Left ventricle myocardium inferior (tissue), 1 donor: ENCODE measurements around the gene CCDC91. TPM values are rescaled to one million over a fixed set of nuclear protein-coding genes. Genes with fewer than 3 reads are reported as not detected.

Source experiments
- DNase-seq: peaks from one replicate; pipeline ENCODE4 v3.0.0-alpha.2; 2020
- H3K27ac ChIP-seq: fragments of 200-600 bp; replicated peaks from 2 replicates; pipeline ENCODE4 v1.8.0; 2021
- H3K27me3 ChIP-seq: fragments of 200-600 bp; 2 replicates; pipeline ENCODE4 v1.8.0; 2021; ENCODE audit warnings: low read depth
- H3K36me3 ChIP-seq: fragments of 200-600 bp; 2 replicates; pipeline ENCODE4 v1.8.0; 2021
- H3K4me1 ChIP-seq: fragments of 200-600 bp; 2 replicates; pipeline ENCODE4 v1.8.0; 2021
- H3K4me3 ChIP-seq: fragments of 200-600 bp; 2 replicates; pipeline ENCODE4 v1.8.0; 2021; ENCODE audit warnings: mild to moderate bottlenecking, moderate library complexity
- H3K9me3 ChIP-seq: fragments of 200-600 bp; replicated peaks from 2 replicates; pipeline ENCODE4 v1.8.0; 2021
- CTCF ChIP-seq: fragments of 200-600 bp; IDR thresholded peaks from 2 replicates; pipeline ENCODE4 v1.8.0; 2021; ENCODE audit warnings: antibody characterized with exemption, mild to moderate bottlenecking, borderline replicate concordance
- intact Hi-C: fragments of 100-400 bp; cut with micrococcal nuclease; formaldehyde crosslinking; loops from one replicate; pipeline ENCODE4 v1.11.0; 2022
- total RNA-seq: library from RNA; stranded (reverse); fragmentation: NEBNext Ultra II Directional; extraction: Animal tissue kit (Norgen Biotek cat#: 25700); gene quantifications from one replicate; pipeline ENCODE4 v1.2.1, GENCODE V29; 2021
- donor health status: DM: no; HTN: yes; CAD: no; lungs with severe emphysema.

The CCDC91 gene
- total RNA-seq, 1 donor from 2014 or later, result 46.4 TPM

DNA sequence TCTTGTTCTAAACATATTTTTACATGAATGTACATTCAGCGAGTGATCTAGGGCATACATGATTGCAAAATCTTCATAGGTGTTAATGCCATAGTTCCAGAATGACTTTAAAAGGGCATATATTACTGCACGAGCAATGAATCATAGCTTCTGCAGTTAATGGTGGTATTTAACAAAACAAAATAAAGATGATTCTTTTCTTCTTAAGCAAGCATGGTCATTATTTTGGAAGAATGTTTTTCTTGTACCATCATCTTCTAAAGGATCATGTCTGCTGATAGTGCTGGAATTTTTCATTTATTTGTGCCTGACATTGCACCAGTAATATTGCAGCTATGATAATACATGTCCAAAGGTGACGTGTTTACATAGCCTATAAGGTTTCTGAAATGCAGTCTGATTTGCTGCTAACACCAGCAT is 388.6 kb downstream of the CCDC91 start:
- H3K27ac ChIP-seq, result no peak overlapping the region
- no peak for DNase-seq
- peaks cover 14% of the 10 kb centered on the region for H3K4me1 ChIP-seq

DNA sequence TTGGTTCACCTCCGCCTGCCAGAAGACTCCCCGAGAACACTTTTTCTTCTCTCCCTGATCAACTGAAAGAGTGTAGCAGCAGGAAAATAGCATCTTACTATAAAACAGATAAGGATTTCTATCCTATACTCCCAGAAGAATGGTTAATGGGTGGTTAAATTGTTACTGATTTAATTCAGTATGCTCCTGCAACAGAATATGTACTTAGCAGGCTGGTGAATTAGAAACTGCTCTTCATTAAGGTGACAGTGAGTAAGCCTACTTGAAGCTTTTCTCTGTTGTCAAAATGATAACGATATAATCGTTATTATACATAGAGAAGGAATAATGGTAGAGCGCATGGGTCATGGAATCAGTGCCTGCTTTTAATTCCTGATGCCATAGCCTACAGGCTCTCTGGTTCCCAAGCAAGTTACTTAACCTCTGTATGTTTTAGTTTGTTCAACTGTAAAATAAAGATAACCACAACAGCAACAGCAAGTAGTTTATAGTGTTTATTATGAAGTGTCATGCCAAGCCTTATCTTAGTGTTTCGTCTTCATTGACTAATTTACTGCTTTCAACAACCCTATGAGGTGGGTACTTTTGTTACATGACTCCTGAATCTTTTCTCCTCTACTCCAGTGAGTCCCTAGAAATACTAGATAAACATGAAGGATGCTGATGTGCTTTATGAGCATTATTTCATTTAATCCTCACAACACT is 392.6 kb downstream of the CCDC91 start:
- no peak overlapping the region for H3K27ac ChIP-seq
- no peak for DNase-seq
- no peaks in the 10 kb centered on the region for H3K27me3 ChIP-seq
- intact Hi-C loops, result no loop called here
- TF ChIP-seq CTCF, result no peak
- H3K4me3 ChIP-seq, result no peak overlapping the region
- H3K36me3 ChIP-seq, result no peaks in the 10 kb centered on the region
- H3K4me1 ChIP-seq, result no peaks in the 10 kb centered on the region
- H3K9me3 ChIP-seq, result no peaks in the 10 kb centered on the region

More for the DNA sequence above, 388.6 kb downstream of the CCDC91 start:
- Histone ChIP-seq H3K27me3 (no peaks in the 10 kb centered on the region), H3K9me3 (no peaks in the 10 kb centered on the region), H3K4me3 (no peak overlapping the region), H3K36me3 (no peaks in the 10 kb centered on the region)
- intact Hi-C loops, result no loop called here
- no peak for TF ChIP-seq CTCF

- intact Hi-C loops, result no loop called here
- TF ChIP-seq CTCF, result no peak
- no peaks in the 10 kb centered on the region for H3K27me3 ChIP-seq
- no peak for DNase-seq
- H3K9me3 ChIP-seq, result no peaks in the 10 kb centered on the region
- H3K36me3 ChIP-seq, result no peaks in the 10 kb centered on the region
- no peaks in the 10 kb centered on the region for H3K4me1 ChIP-seq
- no peak overlapping the region for H3K27ac ChIP-seq
- H3K4me3 ChIP-seq, result no peak overlapping the region
Observed at GRCh38 chr12:28583701-28584261, 393.5 kb downstream of the CCDC91 start.

GRCh38 chr12:28585146-28585545 is 394.9 kb downstream of the CCDC91 start:
- no peak overlapping the region for H3K4me3 ChIP-seq
- no peak for DNase-seq
- H3K9me3 ChIP-seq, result no peaks in the 10 kb centered on the region
- intact Hi-C loops, result no loop called here
- H3K27me3 ChIP-seq, result no peaks in the 10 kb centered on the region
- no peaks in the 10 kb centered on the region for H3K4me1 ChIP-seq
- H3K36me3 ChIP-seq, result no peaks in the 10 kb centered on the region
- TF ChIP-seq CTCF, result no peak
- no peak overlapping the region for H3K27ac ChIP-seq

- Histone ChIP-seq H3K4me3 (no peak overlapping the region), H3K36me3 (no peaks in the 10 kb centered on the region), H3K27me3 (no peaks in the 10 kb centered on the region), H3K4me1 (no peaks in the 10 kb centered on the region), H3K27ac (no peak overlapping the region), H3K9me3 (no peaks in the 10 kb centered on the region)
- no peak for TF ChIP-seq CTCF
- intact Hi-C loops, result no loop called here
- no peak for DNase-seq
Observed at GRCh38 chr12:28586481-28586880, 396.2 kb downstream of the CCDC91 start.
